Smooth muscle cell (in vitro differentiated cells): Measurements from ENCODE around the gene SEMA6B. TPM values are rescaled to one million over a fixed set of nuclear protein-coding genes. Genes with fewer than 3 reads are reported as not detected.

ENCODE experiments used
- DNase-seq: peaks from one replicate; lab custom pipeline; 2025; ENCODE audit not compliant: unreplicated experiment; lab: John Stamatoyannopoulos, UW
- H2AFZ ChIP-seq: fragments of 200-600 bp; sonication (generic); 2 replicates; pipeline ENCODE4 v1.6.0; 2016; ENCODE audit warnings: antibody characterized with exemption, low read depth, mild to moderate bottlenecking
- H3F3A ChIP-seq: fragments of 200-600 bp; sonication (generic); 2 replicates; pipeline ENCODE4 v1.6.0; 2017; ENCODE audit warnings: antibody characterized with exemption, low read depth
- H3K27ac ChIP-seq: fragments of 200-600 bp; sonication (generic); 2 replicates; pipeline ENCODE4 v1.5.1; 2016; ENCODE audit warnings: low read depth, mild to moderate bottlenecking
- H3K27me3 ChIP-seq: fragments of 200-600 bp; sonication (generic); 2 replicates; pipeline ENCODE4 v1.6.1; 2016; ENCODE audit warnings: low read depth, mild to moderate bottlenecking
- H3K36me3 ChIP-seq: fragments of 200-600 bp; sonication (generic); 2 replicates; pipeline ENCODE4 v1.5.1; 2016; ENCODE audit warnings: low read depth
- H3K4me1 ChIP-seq: fragments of 200-600 bp; sonication (generic); 2 replicates; pipeline ENCODE4 v1.5.1; 2016; ENCODE audit warnings: low read depth
- H3K4me2 ChIP-seq: fragments of 200-600 bp; sonication (generic); 2 replicates; pipeline ENCODE4 v1.6.0; 2016; ENCODE audit warnings: mild to moderate bottlenecking
- H3K4me3 ChIP-seq: fragments of 200-600 bp; sonication (generic); 2 replicates; pipeline ENCODE4 v1.5.1; 2016; ENCODE audit warnings: mild to moderate bottlenecking
- H3K79me2 ChIP-seq: fragments of 200-600 bp; sonication (generic); 2 replicates; pipeline ENCODE4 v1.6.0; 2016; ENCODE audit warnings: low read depth, mild to moderate bottlenecking
- H3K9ac ChIP-seq: fragments of 200-600 bp; sonication (generic); 2 replicates; pipeline ENCODE4 v1.6.0; 2016; ENCODE audit warnings: low read depth
- H3K9me3 ChIP-seq: fragments of 200-600 bp; sonication (generic); replicated peaks from 2 replicates; pipeline ENCODE4 v1.5.1; 2016; ENCODE audit warnings: low read depth
- H4K20me1 ChIP-seq: fragments of 200-600 bp; sonication (generic); 2 replicates; pipeline ENCODE4 v1.6.0; 2016; ENCODE audit warnings: low read depth
- CTCF ChIP-seq: fragments of 200-600 bp; sonication (generic); IDR thresholded peaks from 2 replicates; pipeline ENCODE4 v1.5.1; 2017; ENCODE audit warnings: borderline replicate concordance, mild to moderate bottlenecking, antibody characterized with exemption; ENCODE audit not compliant: insufficient read depth, poor library complexity, severe bottlenecking
- WGBS: methylation state at CpG from one replicate; pipeline ENCODE4 v1.1.7; 2016; ENCODE audit warnings: low lambda C conversion rate; 5-methylcytosine and 5-hydroxymethylcytosine counted together
- polyA plus RNA-seq: library from polyadenylated mRNA; unstranded; fragments of >200 nt; fragmentation: Nextera tagmentation; extraction: Ambion mirVana; gene quantifications from 2 replicates; pipeline ENCODE4 v1.2.1, GENCODE V29; 2016
- total RNA-seq: library from RNA; depleted of rRNA; stranded (reverse); fragments of >200 nt; gene quantifications from 2 replicates; pipeline ENCODE4 v1.2.3, GENCODE V29; 2014

Gene SEMA6B
- total and polyA plus RNA-seq, 2 experiments from 2014 or later = 0.63 to 1.9 TPM

GRCh38 chr19:4517451-4518057 lies 41.9 kb downstream of the SEMA6B start:
- no peaks in the 10 kb centered on the region for H3K79me2 ChIP-seq
- TF ChIP-seq CTCF = no peak
- WGBS = 97% methylated on average over 23 of the region's 24 CpGs
- no peak overlapping the region for H3K4me2 ChIP-seq
- no peaks in the 10 kb centered on the region for H3K9me3 ChIP-seq
- no peak overlapping the region for H3K27ac ChIP-seq
- no peaks in the 10 kb centered on the region for H3F3A ChIP-seq
- H3K27me3 ChIP-seq = no peaks in the 10 kb centered on the region
- DNase-seq = no peak
- no peaks in the 10 kb centered on the region for H3K4me1 ChIP-seq
- H3K36me3 ChIP-seq = no peaks in the 10 kb centered on the region
- H4K20me1 ChIP-seq = no peaks in the 10 kb centered on the region
- H3K4me3 ChIP-seq = no peak overlapping the region
- no peak overlapping the region for H2AFZ ChIP-seq
- no peak overlapping the region for H3K9ac ChIP-seq

GRCh38 chr19:4516939-4517300 lies 42.6 kb downstream of the SEMA6B start:
- no peak overlapping the region for H3K9ac ChIP-seq
- no peaks in the 10 kb centered on the region for H3K4me1 ChIP-seq
- no peak overlapping the region for H3K4me2 ChIP-seq
- H4K20me1 ChIP-seq = no peaks in the 10 kb centered on the region
- no peaks in the 10 kb centered on the region for H3K79me2 ChIP-seq
- H3K27me3 ChIP-seq = no peaks in the 10 kb centered on the region
- no peak overlapping the region for H3K4me3 ChIP-seq
- TF ChIP-seq CTCF = no peak
- H3K27ac ChIP-seq = no peak overlapping the region
- no peaks in the 10 kb centered on the region for H3K36me3 ChIP-seq
- no peak overlapping the region for H2AFZ ChIP-seq
- 74% methylated on average over 5 of the region's 8 CpGs for WGBS
- H3F3A ChIP-seq = no peaks in the 10 kb centered on the region
- no peak for DNase-seq
- H3K9me3 ChIP-seq = no peaks in the 10 kb centered on the region

- 86% methylated on average over 14 of the region's 14 CpGs for WGBS
- H3K4me3 ChIP-seq = no peak overlapping the region
- no peaks in the 10 kb centered on the region for H3K4me1 ChIP-seq
- no peaks in the 10 kb centered on the region for H3K79me2 ChIP-seq
- TF ChIP-seq CTCF = no peak
- no peak overlapping the region for H3K27ac ChIP-seq
- H3K9ac ChIP-seq = no peak overlapping the region
- H3K27me3 ChIP-seq = no peaks in the 10 kb centered on the region
- H3K9me3 ChIP-seq = no peaks in the 10 kb centered on the region
- H3K4me2 ChIP-seq = no peak overlapping the region
- no peaks in the 10 kb centered on the region for H3K36me3 ChIP-seq
- no peaks in the 10 kb centered on the region for H4K20me1 ChIP-seq
- no peak for DNase-seq
- no peaks in the 10 kb centered on the region for H3F3A ChIP-seq
- no peak overlapping the region for H2AFZ ChIP-seq
Measured at GRCh38 chr19:4516199-4516938, 43.1 kb downstream of the SEMA6B start.

- 88% methylated on average over 5 of the region's 5 CpGs for WGBS
- DNase-seq = no peak
- Histone ChIP-seq H3K4me3 (no peak overlapping the region), H3K9me3 (no peaks in the 10 kb centered on the region), H2AFZ (no peak overlapping the region), H3K4me1 (no peaks in the 10 kb centered on the region), H3K79me2 (no peaks in the 10 kb centered on the region), H3F3A (no peaks in the 10 kb centered on the region), H4K20me1 (no peaks in the 10 kb centered on the region), H3K27ac (no peak overlapping the region), H3K36me3 (no peaks in the 10 kb centered on the region), H3K4me2 (no peak overlapping the region), H3K9ac (no peak overlapping the region), H3K27me3 (no peaks in the 10 kb centered on the region)
- TF ChIP-seq CTCF = no peak
Measured at GRCh38 chr19:4515732-4516131, 43.8 kb downstream of the SEMA6B start.
